Camera-type eye (tissue), 1 donor: ENCODE measurements around the gene SLC1A1. TPM values are rescaled to one million over a fixed set of nuclear protein-coding genes. Genes with fewer than 3 reads are reported as not detected.

Experiments used
- total RNA-seq: library from RNA; depleted of rRNA; stranded (reverse); fragments of >200 nt; gene quantifications from one replicate; pipeline ENCODE4 v1.2.3, GENCODE V29; 2014

SLC1A1 gene
- total RNA-seq = 9.8 TPM

DNA sequence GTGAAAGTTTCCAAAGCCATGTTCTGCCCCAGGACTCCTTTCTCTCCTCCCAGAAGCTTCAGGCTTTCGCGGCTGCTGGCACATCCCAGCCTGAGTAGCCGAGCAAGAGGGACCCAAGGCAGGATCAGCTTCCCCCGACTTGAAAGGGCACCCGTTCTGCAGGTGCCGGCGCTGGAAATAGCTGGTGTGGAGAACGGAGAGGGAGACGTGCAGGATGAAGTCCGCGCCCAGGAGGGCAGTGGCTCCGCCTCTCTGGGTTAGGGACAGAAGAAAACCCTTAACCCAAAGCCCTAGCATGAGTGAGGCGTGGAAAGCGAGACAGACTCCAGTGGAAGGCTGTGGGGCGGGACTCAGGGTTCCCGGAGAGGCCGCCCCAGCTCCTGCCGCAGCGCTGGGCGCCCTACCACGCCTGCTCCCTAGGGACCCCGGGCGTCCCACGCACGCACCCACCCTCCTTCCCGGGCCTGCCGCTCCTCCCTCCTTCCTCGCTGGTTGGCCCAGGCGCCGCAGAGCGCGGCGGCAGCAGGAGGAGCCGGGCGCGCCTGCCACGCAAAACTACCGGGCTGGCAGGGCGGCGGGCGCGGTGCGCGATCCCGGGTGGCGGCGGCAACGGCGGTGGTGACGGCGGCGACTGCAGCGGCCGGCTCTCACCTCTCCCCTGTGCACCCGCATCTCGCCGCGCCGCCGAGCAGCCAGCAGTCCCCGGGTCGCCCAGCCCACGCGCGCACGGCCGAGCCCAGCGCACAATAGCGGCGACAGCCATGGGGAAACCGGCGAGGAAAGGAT, at the start of gene SLC1A1:
Gene SLC1A1, plus strand, starts transcription at position 550 of the 786 bp plus-strand sequence. Its CDS starts 212 bp downstream, at position 762.

Other genes starting within 250 kb of the SLC1A1 start
- gene GLIS3, start 190.4 kb upstream of the SLC1A1 start, total RNA-seq = 20.2 TPM
- 10.3 TPM for gene PLPP6, start 171.8 kb downstream of the SLC1A1 start, total RNA-seq
- 4.7 TPM for gene SPATA6L, start 176.0 kb downstream of the SLC1A1 start, total RNA-seq
- 35.8 TPM for gene CDC37L1, start 189.1 kb downstream of the SLC1A1 start, total RNA-seq